H1 (cell line): ENCODE data around the gene GOLGA1. TPM values are rescaled to one million over a fixed set of nuclear protein-coding genes. Genes with fewer than 3 reads are reported as not detected.

ENCODE experiments used
- CTCF ChIA-PET: fragments of 300-600 bp; sonication (Branson Sonifier 250); formaldehyde crosslinking; loops from one replicate; lab custom pipeline; 2021; ENCODE audit not compliant: partially characterized antibody; lab: Charles Lee
- POLR2A ChIA-PET: fragments of 300-600 bp; sonication (Branson Sonifier 250); formaldehyde crosslinking; loops from one replicate; lab custom pipeline; 2021; ENCODE audit warnings: inconsistent platforms; ENCODE audit not compliant: partially characterized antibody; lab: Charles Lee
- DNase-seq, 2 experiments: peaks; one replicate each; pipeline versions ENCODE4 v3.0.0 to v3.0.0-alpha.2; 2010 to 2022; ENCODE audit warnings: low spot score in 2 of 2, low read depth in 1 of 2, mixed read lengths in 1 of 2
- FAIRE-seq: peaks from 2 replicates; lab custom pipeline; 2011; peaks lifted over from hg19 to GRCh38; lab: Jason Lieb, UNC
- H2AFZ ChIP-seq: 2 replicates; pipeline ENCODE4 v1.8.1; 2012; ENCODE audit warnings: low read length, inconsistent platforms
- H2AK5ac ChIP-seq: 2 replicates; pipeline ENCODE4 v1.6.1; 2013; ENCODE audit warnings: low read depth, low read length
- H2BK120ac ChIP-seq: replicated peaks from 2 replicates; pipeline ENCODE3; 2013; ENCODE audit warnings: low read depth, low read length, inconsistent platforms
- H2BK12ac ChIP-seq: 2 replicates; pipeline ENCODE4 v1.6.1; 2013; ENCODE audit warnings: low read depth, low read length
- H2BK15ac ChIP-seq: 2 replicates; pipeline ENCODE4 v1.6.1; 2013; ENCODE audit warnings: low read length
- H2BK20ac ChIP-seq: 2 replicates; pipeline ENCODE4 v1.6.1; 2013; ENCODE audit warnings: low read length
- H2BK5ac ChIP-seq: 2 replicates; pipeline ENCODE4 v1.6.1; 2013; ENCODE audit warnings: low read depth, low read length
- H3K14ac ChIP-seq: 2 replicates; pipeline ENCODE4 v1.6.1; 2013; ENCODE audit warnings: inconsistent platforms; ENCODE audit not compliant: insufficient read length
- H3K18ac ChIP-seq: 2 replicates; pipeline ENCODE4 v1.6.1; 2013; ENCODE audit warnings: low read length; ENCODE audit errors: extremely low read depth
- H3K23ac ChIP-seq: 2 replicates; pipeline ENCODE4 v1.6.1; 2013; ENCODE audit warnings: inconsistent platforms; ENCODE audit not compliant: insufficient read length
- H3K23me2 ChIP-seq: 2 replicates; pipeline ENCODE4 v1.6.1; 2013; ENCODE audit warnings: low read depth, low read length
- H3K27ac ChIP-seq: 2 replicates; pipeline ENCODE4 v1.6.1; 2011; ENCODE audit warnings: low read depth, low read length, inconsistent platforms
- H3K27me3 ChIP-seq, 4 experiments: replicated peaks in 1 of 4; 1 replicate in 1 of 4; 2 replicates in 3 of 4; pipeline versions ENCODE4 v1.6.1 to v1.8.1; 2011 to 2013; ENCODE audit warnings: low read length in 3 of 4, mild to moderate bottlenecking in 3 of 4, inconsistent platforms in 2 of 4, mixed read lengths in 2 of 4, moderate library complexity in 1 of 4; ENCODE audit not compliant: control insufficient read depth in 3 of 4, insufficient read depth in 3 of 4; ENCODE audit errors: extremely low read depth in 1 of 4
- H3K36me3 ChIP-seq, 4 experiments: 2 replicates each; pipeline versions ENCODE4 v1.6.1 to v1.8.1; 2011 to 2013; ENCODE audit warnings: mild to moderate bottlenecking in 4 of 4, low read length in 3 of 4, moderate library complexity in 2 of 4, control low read depth in 1 of 4, inconsistent platforms in 1 of 4; ENCODE audit not compliant: insufficient read depth in 4 of 4, control insufficient read depth in 2 of 4
- H3K4ac ChIP-seq: replicated peaks from 2 replicates; pipeline ENCODE3; 2013; ENCODE audit warnings: low read length, low read depth, mixed read lengths, inconsistent platforms; ENCODE audit not compliant: insufficient read length
- H3K4me1 ChIP-seq, 4 experiments: replicated peaks in 1 of 4; 1 replicate in 1 of 4; 2 replicates in 3 of 4; pipeline versions ENCODE4 v1.6.1 to v1.8.1; 2011 to 2013; ENCODE audit warnings: low read length in 3 of 4, inconsistent platforms in 2 of 4, mixed read lengths in 1 of 4; ENCODE audit not compliant: insufficient read depth in 4 of 4, control insufficient read depth in 3 of 4
- H3K4me2 ChIP-seq, 2 experiments: 2 replicates each; pipeline versions ENCODE4 v1.6.1 to v1.8.1; 2011 to 2013; ENCODE audit warnings: low read depth in 2 of 2, low read length in 2 of 2, control low read depth in 1 of 2, inconsistent platforms in 1 of 2, mild to moderate bottlenecking in 1 of 2; ENCODE audit not compliant: insufficient read depth in 1 of 2
- H3K4me3 ChIP-seq, 4 experiments: fragments of 200-600, 300-600 bp in 1 of 4; sonication (generic), shearing (Covaris generic), sonication (Bioruptor Twin) in 1 of 4; 2 replicates each; pipeline versions ENCODE4 v1.5.1 to v1.8.1; 2011 to 2016; ENCODE audit warnings: low read length in 4 of 4, low read depth in 3 of 4, control low read depth in 2 of 4, inconsistent platforms in 2 of 4, mild to moderate bottlenecking in 2 of 4, mixed read lengths in 1 of 4, moderate library complexity in 1 of 4; ENCODE audit not compliant: insufficient read depth in 2 of 4; ENCODE audit errors: extremely low read depth in 1 of 4
- H3K56ac ChIP-seq: replicated peaks from 2 replicates; pipeline ENCODE3; 2013; ENCODE audit warnings: low read depth, mild to moderate bottlenecking, mixed read lengths, low read length, inconsistent platforms; ENCODE audit not compliant: insufficient read length
- H3K79me1 ChIP-seq: 2 replicates; pipeline ENCODE4 v1.6.1; 2013; ENCODE audit warnings: low read depth, low read length, control low read depth
- H3K79me2 ChIP-seq, 2 experiments: 2 replicates each; pipeline versions ENCODE4 v1.6.1 to v1.8.1; 2012 to 2013; ENCODE audit warnings: low read length in 2 of 2, mild to moderate bottlenecking in 2 of 2, inconsistent platforms in 1 of 2; ENCODE audit not compliant: insufficient read depth in 2 of 2, control insufficient read depth in 1 of 2
- H3K9ac ChIP-seq, 4 experiments: replicated peaks in 1 of 4; 1 replicate in 1 of 4; 2 replicates in 3 of 4; pipeline versions ENCODE4 v1.6.1 to v1.8.1; 2011 to 2013; ENCODE audit warnings: low read depth in 3 of 4, low read length in 3 of 4, control low read depth in 2 of 4, mild to moderate bottlenecking in 2 of 4, moderate library complexity in 2 of 4, inconsistent platforms in 1 of 4; ENCODE audit errors: extremely low read depth in 1 of 4
- H3K9me3 ChIP-seq, 2 experiments: 2 replicates each; pipeline versions ENCODE4 v1.6.1 to v1.8.1; 2012 to 2013; ENCODE audit warnings: mild to moderate bottlenecking in 2 of 2, moderate library complexity in 2 of 2, control low read depth in 1 of 2, inconsistent platforms in 1 of 2, low read depth in 1 of 2, low read length in 1 of 2, mixed read lengths in 1 of 2; ENCODE audit not compliant: insufficient read depth in 2 of 2
- H4K20me1 ChIP-seq, 2 experiments: replicated peaks in 1 of 2; 2 replicates each; pipeline versions ENCODE3 to v1.8.1; 2011 to 2013; ENCODE audit warnings: inconsistent platforms in 2 of 2, low read length in 2 of 2, mild to moderate bottlenecking in 1 of 2; ENCODE audit not compliant: insufficient read depth in 2 of 2, control insufficient read depth in 1 of 2
- H4K5ac ChIP-seq: 2 replicates; pipeline ENCODE4 v1.6.1; 2013; ENCODE audit warnings: low read length, low read depth, mixed read lengths, inconsistent platforms; ENCODE audit not compliant: insufficient read length
- H4K8ac ChIP-seq: 2 replicates; pipeline ENCODE4 v1.8.0; 2013; ENCODE audit warnings: mild to moderate bottlenecking, moderate library complexity, low read length, inconsistent platforms; ENCODE audit not compliant: insufficient read depth; ENCODE audit errors: extremely low read depth
- H4K91ac ChIP-seq: replicated peaks from 2 replicates; pipeline ENCODE3; 2013; ENCODE audit warnings: low read length, mixed read lengths, inconsistent platforms; ENCODE audit not compliant: insufficient read length
- SAP30 ChIP-seq: fragments of 300-600 bp; sonication (generic); IDR thresholded peaks from 2 replicates; pipeline ENCODE4 v1.7.1; 2012; ENCODE audit warnings: low read length, moderate library complexity, mild to moderate bottlenecking, inconsistent platforms; ENCODE audit not compliant: insufficient read depth, insufficient replicate concordance
- SIRT6 ChIP-seq: IDR thresholded peaks from one replicate; pipeline ENCODE4 v1.7.1; 2012; ENCODE audit warnings: low read length, inconsistent platforms
- SP1 ChIP-seq: IDR thresholded peaks from 2 replicates; pipeline ENCODE4 v1.6.1; 2011; ENCODE audit warnings: low read depth, low read length
- TCF12 ChIP-seq: IDR thresholded peaks from 2 replicates; pipeline ENCODE4 v1.6.1; 2011; ENCODE audit warnings: low read depth, mild to moderate bottlenecking, low read length
- WGBS, 2 experiments: shearing (Covaris generic) in 1 of 2; methylation state at CpG; one replicate each; pipeline versions ENCODE4 v1.1.6 to v1.1.7; 2013 to 2015; ENCODE audit warnings: low lambda C conversion rate in 2 of 2, mixed read lengths in 2 of 2, inconsistent platforms in 1 of 2, low coverage in 1 of 2, missing lambda C conversion rate in 1 of 2; ENCODE audit not compliant: insufficient replicate concordance in 2 of 2, insufficient coverage in 1 of 2, insufficient read length in 1 of 2; ENCODE audit errors: extremely low coverage in 1 of 2, missing lambda C conversion rate in 1 of 2; 5-methylcytosine and 5-hydroxymethylcytosine counted together
- polyA plus RNA-seq, 7 experiments: library from polyadenylated mRNA; depleted of rRNA in 3 of 7; stranded (reverse) in 5 of 7; unstranded in 2 of 7; fragments of >200 nt in 5 of 7; fragments of 200-250 nt in 2 of 7; gene quantifications; 1 replicate in 5 of 7; 2 replicates in 1 of 7; 4 replicates in 1 of 7; pipeline versions ENCODE4 v1.2.1 to v1.2.3, GENCODE V29; 2011 to 2013; ENCODE audit warnings: missing spikeins in 2 of 7, mixed read lengths in 2 of 7
- total RNA-seq: library from RNA; stranded (reverse); fragmentation: NEBNext Ultra II Directional; extraction: Animal tissue kit (Norgen Biotek cat#: 25700); gene quantifications from 2 replicates; pipeline ENCODE4 v1.2.1, GENCODE V29; 2021

Gene GOLGA1
- total and polyA plus RNA-seq, 2 of the 8 experiments (the other 6 are each of a cell fraction or from before 2014, with no cell fraction given), result 4.8 to 6.5 TPM

- H3K9me3 ChIP-seq, result peaks cover 0 to 3% of the 10 kb centered on the region in 2 experiments; a peak in 1 of 4 replicates
- H3K4me2 ChIP-seq, result peak overlapping the region; percentile 91 to 92; a peak in 3 of 4 replicates
- no peak overlapping the region for H3K4ac ChIP-seq
- peaks cover 11% of the 10 kb centered on the region for H3K79me1 ChIP-seq
- peak overlapping the region in 1 of 4 experiments; percentile 87; a peak in 2 of 7 replicates for H3K9ac ChIP-seq
- H2BK5ac ChIP-seq, result peak overlapping the region; percentile 88; the same call in 1 of the 2 replicates
- peak overlapping the region in 1 of 4 experiments; percentile 95; a peak in 2 of 8 replicates for H3K4me3 ChIP-seq
- H4K91ac ChIP-seq, result no peak overlapping the region
- no peak overlapping the region for H3K27ac ChIP-seq
- H4K5ac ChIP-seq, result no peak overlapping the region
- peaks cover 8% of the 10 kb centered on the region for H3K23me2 ChIP-seq
- no peak for FAIRE-seq
- ChIA-PET POLR2A (interaction anchor here (25.5 to 31.1 kb wide), 2 partner anchors 8 kb away, joined by 573 read pairs; partner anchors contain the start of genes ARPC5L, RPL35 and WDR38), CTCF (interaction anchor here (1.0 to 5.1 kb wide), 5 partner anchors 10 to 91 kb away, joined by 3 to 18 read pairs (median 4); partner anchors contain the start of genes RPL35 and WDR38)
- no peak overlapping the region for H3K23ac ChIP-seq
- H3K36me3 ChIP-seq, result peaks cover 12 to 33% (median 22%) of the 10 kb centered on the region in 4 experiments
- peak overlapping the region; percentile 88; the same call in 1 of the 2 replicates for H2BK15ac ChIP-seq
- DNase-seq, result no peak
- no peak overlapping the region; the same call in 1 of the 2 replicates for H2AK5ac ChIP-seq
- peaks cover 4 to 20% (median 13%) of the 10 kb centered on the region in 4 experiments for H3K4me1 ChIP-seq
- H2BK12ac ChIP-seq, result no peak overlapping the region
- H3K56ac ChIP-seq, result no peak overlapping the region
- WGBS, 2 experiments, result 90% methylated on average over 11 of the region's 11 CpGs; no CpG with 5 or more reads in 1 of the 2 experiments
- H3K79me2 ChIP-seq, result peaks cover 20 to 62% of the 10 kb centered on the region in 2 experiments
- no peaks in the 10 kb centered on the region for H3K27me3 ChIP-seq
- H3K14ac ChIP-seq, result no peak overlapping the region
- H4K8ac ChIP-seq, result peak overlapping the region; percentile 91
- H2AFZ ChIP-seq, result no peak overlapping the region
- H4K20me1 ChIP-seq, result peaks cover 23 to 32% of the 10 kb centered on the region in 2 experiments
- H2BK120ac ChIP-seq, result no peak overlapping the region
- H2BK20ac ChIP-seq, result no peak overlapping the region
- no peak overlapping the region for H3K18ac ChIP-seq
- TF ChIP-seq SAP30 (no peak), SP1 (no peak), TCF12 (no peak), SIRT6 (no peak)
Observed at GRCh38 chr9:124871156-124871561, 69.7 kb downstream of the GOLGA1 start.
